NB4 (cell line): ENCODE measurements around the gene AVEN.

Experiments
- MYC ChIP-seq: IDR thresholded peaks from 2 replicates; pipeline ENCODE4 v1.6.1; 2011; ENCODE audit warnings: low read depth, low read length
- POLR2A ChIP-seq: IDR thresholded peaks from 2 replicates; pipeline ENCODE4 v1.6.1; 2011; ENCODE audit warnings: mild to moderate bottlenecking; ENCODE audit not compliant: insufficient read length; ENCODE audit errors: extremely low read depth
- TF ChIP-seq, protein P1 (sequence below): IDR thresholded peaks from one replicate; pipeline ENCODE4 v1.5.1; 2012; ENCODE audit warnings: low read depth, low read length
- TF ChIP-seq, protein P2 (sequence below): IDR thresholded peaks from 2 replicates; pipeline ENCODE4 v1.6.1; 2011; ENCODE audit warnings: low read depth, low read length

DNA sequence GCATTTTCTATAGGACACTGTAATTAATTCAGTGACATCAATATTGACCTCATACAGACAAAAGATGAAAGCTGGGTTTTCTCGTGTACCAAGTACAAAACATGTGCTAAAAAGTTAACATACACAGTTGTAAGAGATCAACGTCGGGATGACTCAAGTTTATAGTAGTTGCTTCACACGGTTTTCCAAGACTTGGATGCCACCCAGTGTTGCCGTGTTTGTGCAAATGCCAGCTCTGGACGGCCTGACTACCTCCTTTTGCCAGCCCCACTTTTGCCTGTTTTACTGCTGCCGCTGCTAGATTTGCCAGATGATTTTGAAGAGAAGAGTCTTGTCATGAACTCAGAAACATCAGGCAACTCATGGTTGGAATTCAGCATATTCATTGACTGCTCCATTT is 45.1 kb upstream of the AVEN start:
- TF ChIP-seq, protein P1, sequence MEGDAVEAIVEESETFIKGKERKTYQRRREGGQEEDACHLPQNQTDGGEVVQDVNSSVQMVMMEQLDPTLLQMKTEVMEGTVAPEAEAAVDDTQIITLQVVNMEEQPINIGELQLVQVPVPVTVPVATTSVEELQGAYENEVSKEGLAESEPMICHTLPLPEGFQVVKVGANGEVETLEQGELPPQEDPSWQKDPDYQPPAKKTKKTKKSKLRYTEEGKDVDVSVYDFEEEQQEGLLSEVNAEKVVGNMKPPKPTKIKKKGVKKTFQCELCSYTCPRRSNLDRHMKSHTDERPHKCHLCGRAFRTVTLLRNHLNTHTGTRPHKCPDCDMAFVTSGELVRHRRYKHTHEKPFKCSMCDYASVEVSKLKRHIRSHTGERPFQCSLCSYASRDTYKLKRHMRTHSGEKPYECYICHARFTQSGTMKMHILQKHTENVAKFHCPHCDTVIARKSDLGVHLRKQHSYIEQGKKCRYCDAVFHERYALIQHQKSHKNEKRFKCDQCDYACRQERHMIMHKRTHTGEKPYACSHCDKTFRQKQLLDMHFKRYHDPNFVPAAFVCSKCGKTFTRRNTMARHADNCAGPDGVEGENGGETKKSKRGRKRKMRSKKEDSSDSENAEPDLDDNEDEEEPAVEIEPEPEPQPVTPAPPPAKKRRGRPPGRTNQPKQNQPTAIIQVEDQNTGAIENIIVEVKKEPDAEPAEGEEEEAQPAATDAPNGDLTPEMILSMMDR, result no peak
- TF ChIP-seq POLR2A, result no peak
- TF ChIP-seq MYC, result no peak
- TF ChIP-seq, protein P2, sequence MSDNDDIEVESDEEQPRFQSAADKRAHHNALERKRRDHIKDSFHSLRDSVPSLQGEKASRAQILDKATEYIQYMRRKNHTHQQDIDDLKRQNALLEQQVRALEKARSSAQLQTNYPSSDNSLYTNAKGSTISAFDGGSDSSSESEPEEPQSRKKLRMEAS, result no peak
